PC-3 (cell line): ENCODE data around the gene ACVR1B. TPM values are rescaled to one million over a fixed set of nuclear protein-coding genes. Genes with fewer than 3 reads are reported as not detected.

Source experiments
- ATAC-seq: fragments of 200-7000 bp; cut with Tn5 transposase; 2 replicates; pipeline ENCODE4 v1.9.1; 2020; ENCODE audit warnings: mild to moderate bottlenecking, moderate library complexity
- BruUV-seq: library from RNA; stranded (reverse); fragments of 400-500 nt; replicated peaks from 2 replicates; lab custom pipeline; 2021; lab: Mats Ljungman, UMichigan
- CTCF ChIA-PET: fragments of 300-600 bp; sonication (Branson Sonifier 250); formaldehyde crosslinking; loops from one replicate; lab custom pipeline; 2022; ENCODE audit warnings: antibody characterized with exemption; lab: Charles Lee
- POLR2A ChIA-PET: fragments of 300-600 bp; sonication (Branson Sonifier 250); formaldehyde crosslinking; loops from one replicate; lab custom pipeline; 2022; ENCODE audit warnings: antibody characterized with exemption; ENCODE audit not compliant: unreplicated experiment; lab: Charles Lee
- DNase-seq: peaks from one replicate; pipeline ENCODE4 v3.0.0-alpha.2; 2015
- H2AFZ ChIP-seq: fragments of 300-600 bp; sonication (generic); 2 replicates; pipeline ENCODE4 v1.6.0; 2016; ENCODE audit warnings: antibody characterized with exemption, low read length
- H3F3A ChIP-seq: fragments of 300-600 bp; sonication (generic); one replicate; pipeline ENCODE4 v1.6.0; 2017; ENCODE audit warnings: antibody characterized with exemption, low read length, control low read depth, mild to moderate bottlenecking; ENCODE audit not compliant: unreplicated experiment
- H3K27ac ChIP-seq: fragments of 300-600 bp; sonication (generic); 2 replicates; pipeline ENCODE4 v1.5.1; 2016; ENCODE audit warnings: mild to moderate bottlenecking, low read length
- H3K27me3 ChIP-seq: fragments of 300-600 bp; sonication (generic); 2 replicates; pipeline ENCODE4 v1.6.1; 2016; ENCODE audit warnings: low read length, mixed read lengths
- H3K36me3 ChIP-seq: fragments of 300-600 bp; sonication (generic); 2 replicates; pipeline ENCODE4 v1.6.1; 2016; ENCODE audit warnings: low read depth, mixed run types, low read length, mixed read lengths
- H3K4me1 ChIP-seq: fragments of 300-600 bp; sonication (generic); 2 replicates; pipeline ENCODE4 v1.5.1; 2016; ENCODE audit warnings: low read length; ENCODE audit not compliant: insufficient read depth
- H3K4me2 ChIP-seq: fragments of 300-600 bp; sonication (generic); 2 replicates; pipeline ENCODE4 v1.6.0; 2016; ENCODE audit warnings: low read length
- H3K4me3 ChIP-seq: fragments of 300-600 bp; sonication (generic); 2 replicates; pipeline ENCODE4 v1.5.1; 2016; ENCODE audit warnings: mild to moderate bottlenecking, low read length, mixed read lengths
- H3K79me2 ChIP-seq: fragments of 300-600 bp; sonication (generic); 2 replicates; pipeline ENCODE4 v1.6.1; 2017; ENCODE audit warnings: low read length, mixed read lengths
- H3K9ac ChIP-seq: fragments of 300-600 bp; sonication (generic); 2 replicates; pipeline ENCODE4 v1.6.0; 2016; ENCODE audit warnings: mild to moderate bottlenecking, low read length
- H3K9me2 ChIP-seq: fragments of 300-600 bp; sonication (generic); replicated peaks from 2 replicates; pipeline ENCODE4 v1.6.1; 2016; ENCODE audit warnings: mixed run types, low read length, mixed read lengths
- H3K9me3 ChIP-seq: fragments of 300-600 bp; sonication (generic); 2 replicates; pipeline ENCODE4 v1.6.1; 2016; ENCODE audit warnings: low read length, mixed read lengths
- H4K20me1 ChIP-seq: fragments of 300-600 bp; sonication (generic); 2 replicates; pipeline ENCODE4 v1.6.1; 2016; ENCODE audit warnings: low read length, mixed read lengths
- CTCF ChIP-seq: fragments of 300-600 bp; sonication (generic); conservative IDR thresholded peaks from 2 replicates; pipeline ENCODE4 v1.5.1; 2017; ENCODE audit warnings: antibody characterized with exemption, low read depth, mild to moderate bottlenecking, low read length
- EZH2 ChIP-seq: fragments of 300-600 bp; sonication (generic); IDR thresholded peaks from one replicate; pipeline ENCODE4 v1.6.1; 2017; ENCODE audit warnings: antibody characterized with exemption, mild to moderate bottlenecking, low read length; ENCODE audit not compliant: unreplicated experiment
- EZH2phosphoT487 ChIP-seq: fragments of 300-600 bp; sonication (generic); IDR thresholded peaks from 2 replicates; pipeline ENCODE4 v1.6.1; 2018; ENCODE audit warnings: mild to moderate bottlenecking, antibody characterized with exemption, low read length, borderline replicate concordance
- intact Hi-C: fragments of 100-400 bp; cut with micrococcal nuclease; formaldehyde crosslinking; loops from 2 replicates; pipeline ENCODE4 v1.9.0; 2023
- total RNA-seq: library from RNA; depleted of rRNA; stranded (reverse); fragments of >200 nt; gene quantifications from 2 replicates; pipeline ENCODE4 v1.2.3, GENCODE V29; 2014

The ACVR1B gene
- total RNA-seq, 1 experiment from 2014 or later, result 9.8 TPM

- H4K20me1 ChIP-seq, result no peaks in the 10 kb centered on the region
- H2AFZ ChIP-seq, result no peak overlapping the region
- ChIA-PET CTCF (no interaction called here), POLR2A (no interaction called here)
- H3K9me3 ChIP-seq, result no peaks in the 10 kb centered on the region
- no peaks in the 10 kb centered on the region for H3K4me1 ChIP-seq
- H3K36me3 ChIP-seq, result no peaks in the 10 kb centered on the region
- H3K9ac ChIP-seq, result no peak overlapping the region
- H3K9me2 ChIP-seq, result no peaks in the 10 kb centered on the region
- H3F3A ChIP-seq, result no peaks in the 10 kb centered on the region
- ATAC-seq (no peak), DNase-seq (no peak)
- no peaks in the 10 kb centered on the region for H3K79me2 ChIP-seq
- no peak overlapping the region for H3K4me3 ChIP-seq
- intact Hi-C loops, result no loop called here
- H3K27me3 ChIP-seq, result no peaks in the 10 kb centered on the region
- no TSS peak for BruUV-seq
- no peak overlapping the region for H3K27ac ChIP-seq
- no peak overlapping the region for H3K4me2 ChIP-seq
- no peak for TF ChIP-seq CTCF
- TF ChIP-seq EZH2phosphoT487, result no peak
- no peak for TF ChIP-seq EZH2
These were observed 55.8 kb downstream of the ACVR1B start for GRCh38 chr12:52007158-52007921.

- no peak overlapping the region for H3K4me2 ChIP-seq
- no peak overlapping the region for H2AFZ ChIP-seq
- no peak overlapping the region for H3K27ac ChIP-seq
- POLR2A ChIA-PET, result no interaction called here
- no TSS peak for BruUV-seq
- TF ChIP-seq EZH2phosphoT487 (no peak), CTCF (no peak), EZH2 (no peak)
- no peaks in the 10 kb centered on the region for H3F3A ChIP-seq
- no peak overlapping the region for H3K9ac ChIP-seq
- intact Hi-C loops, result no loop called here
- no peak overlapping the region for H3K4me3 ChIP-seq
- no peaks in the 10 kb centered on the region for H3K4me1 ChIP-seq
- no peaks in the 10 kb centered on the region for H3K36me3 ChIP-seq
- CTCF ChIA-PET, result no interaction called here
- ATAC-seq, result no peak
- H3K9me2 ChIP-seq, result no peaks in the 10 kb centered on the region
- H4K20me1 ChIP-seq, result no peaks in the 10 kb centered on the region
- no peaks in the 10 kb centered on the region for H3K79me2 ChIP-seq
- no peaks in the 10 kb centered on the region for H3K9me3 ChIP-seq
- no peaks in the 10 kb centered on the region for H3K27me3 ChIP-seq
- no peak for DNase-seq
These were observed 56.5 kb downstream of the ACVR1B start for GRCh38 chr12:52007982-52008510.
